LNCaP clone FGC (cell line): Measurements from ENCODE around the gene ARHGEF37.

Experiments
- DNase-seq: peaks from one replicate; pipeline ENCODE4 v3.0.0-alpha.2; 2011; ENCODE audit warnings: low read depth
- H3K4me3 ChIP-seq: 2 replicates; pipeline ENCODE4 v1.5.1; 2011; ENCODE audit warnings: mild to moderate bottlenecking, low read depth, low read length, control low read depth
- TF ChIP-seq, protein P1 (sequence below): IDR thresholded peaks from 2 replicates; pipeline ENCODE4 v1.5.1; 2012; ENCODE audit warnings: mild to moderate bottlenecking; ENCODE audit not compliant: control insufficient read depth, insufficient read depth; ENCODE audit errors: extremely low read depth

The ARHGEF37 gene

DNA sequence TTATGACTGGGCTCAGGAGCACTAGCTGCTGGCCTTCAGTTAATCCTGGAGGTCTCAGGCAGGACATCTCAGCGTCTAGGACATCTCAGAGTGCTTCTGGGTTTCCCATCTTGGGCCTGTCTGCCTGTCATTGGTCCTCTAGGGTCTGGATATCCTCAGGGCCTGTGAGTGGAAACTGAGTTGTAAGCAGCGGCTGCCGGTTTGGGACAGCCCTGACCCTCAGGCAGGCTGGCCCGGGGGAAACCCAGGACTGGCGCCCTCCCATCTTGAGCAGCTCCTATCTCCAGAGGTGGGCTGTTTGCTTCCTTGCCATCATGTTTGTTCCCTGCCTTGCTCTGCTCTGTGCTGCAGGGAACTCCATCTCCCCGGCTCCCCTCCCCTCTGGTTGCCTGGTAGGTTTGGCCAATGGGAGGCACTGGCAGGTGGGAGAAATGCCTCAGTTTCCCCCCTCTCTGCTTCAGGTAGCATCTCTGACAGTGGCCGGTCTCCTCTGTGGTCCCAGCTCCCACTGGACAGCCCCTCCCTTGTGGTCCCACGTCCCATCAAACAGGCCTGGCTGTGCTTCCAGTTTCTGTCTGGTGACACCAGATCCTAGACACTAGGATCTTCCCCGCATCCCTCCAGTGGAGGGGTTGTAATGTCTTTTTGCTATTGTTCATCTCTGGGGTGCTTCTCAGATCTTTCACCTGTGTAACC is 57.4 kb downstream of the ARHGEF37 start:
- TF ChIP-seq, protein P1, sequence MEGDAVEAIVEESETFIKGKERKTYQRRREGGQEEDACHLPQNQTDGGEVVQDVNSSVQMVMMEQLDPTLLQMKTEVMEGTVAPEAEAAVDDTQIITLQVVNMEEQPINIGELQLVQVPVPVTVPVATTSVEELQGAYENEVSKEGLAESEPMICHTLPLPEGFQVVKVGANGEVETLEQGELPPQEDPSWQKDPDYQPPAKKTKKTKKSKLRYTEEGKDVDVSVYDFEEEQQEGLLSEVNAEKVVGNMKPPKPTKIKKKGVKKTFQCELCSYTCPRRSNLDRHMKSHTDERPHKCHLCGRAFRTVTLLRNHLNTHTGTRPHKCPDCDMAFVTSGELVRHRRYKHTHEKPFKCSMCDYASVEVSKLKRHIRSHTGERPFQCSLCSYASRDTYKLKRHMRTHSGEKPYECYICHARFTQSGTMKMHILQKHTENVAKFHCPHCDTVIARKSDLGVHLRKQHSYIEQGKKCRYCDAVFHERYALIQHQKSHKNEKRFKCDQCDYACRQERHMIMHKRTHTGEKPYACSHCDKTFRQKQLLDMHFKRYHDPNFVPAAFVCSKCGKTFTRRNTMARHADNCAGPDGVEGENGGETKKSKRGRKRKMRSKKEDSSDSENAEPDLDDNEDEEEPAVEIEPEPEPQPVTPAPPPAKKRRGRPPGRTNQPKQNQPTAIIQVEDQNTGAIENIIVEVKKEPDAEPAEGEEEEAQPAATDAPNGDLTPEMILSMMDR: no peak
- no peak overlapping the region for H3K4me3 ChIP-seq
- DNase-seq: no peak

DNA sequence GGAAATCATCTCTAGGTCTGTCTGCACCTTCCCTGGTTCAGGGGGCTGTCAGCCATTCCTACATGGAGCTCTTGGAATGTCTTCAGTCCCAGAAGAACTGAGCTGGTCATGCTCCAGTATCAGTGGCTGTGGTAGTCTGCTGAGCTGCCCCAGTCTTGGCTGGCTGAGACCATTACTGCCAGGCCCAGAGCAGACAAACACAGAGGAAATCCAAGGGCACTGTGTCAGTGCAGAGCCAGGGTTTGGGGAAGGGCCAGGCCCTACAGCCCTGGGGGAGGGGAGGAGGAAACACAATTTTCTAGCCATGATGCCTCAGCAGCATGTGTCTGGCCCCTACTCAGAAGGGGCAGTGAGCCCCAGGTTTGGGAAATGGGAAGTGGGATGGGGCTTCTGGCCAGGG is 58.4 kb downstream of the ARHGEF37 start:
- DNase-seq: no peak
- H3K4me3 ChIP-seq: no peak overlapping the region
- TF ChIP-seq, protein P1: no peak

DNA sequence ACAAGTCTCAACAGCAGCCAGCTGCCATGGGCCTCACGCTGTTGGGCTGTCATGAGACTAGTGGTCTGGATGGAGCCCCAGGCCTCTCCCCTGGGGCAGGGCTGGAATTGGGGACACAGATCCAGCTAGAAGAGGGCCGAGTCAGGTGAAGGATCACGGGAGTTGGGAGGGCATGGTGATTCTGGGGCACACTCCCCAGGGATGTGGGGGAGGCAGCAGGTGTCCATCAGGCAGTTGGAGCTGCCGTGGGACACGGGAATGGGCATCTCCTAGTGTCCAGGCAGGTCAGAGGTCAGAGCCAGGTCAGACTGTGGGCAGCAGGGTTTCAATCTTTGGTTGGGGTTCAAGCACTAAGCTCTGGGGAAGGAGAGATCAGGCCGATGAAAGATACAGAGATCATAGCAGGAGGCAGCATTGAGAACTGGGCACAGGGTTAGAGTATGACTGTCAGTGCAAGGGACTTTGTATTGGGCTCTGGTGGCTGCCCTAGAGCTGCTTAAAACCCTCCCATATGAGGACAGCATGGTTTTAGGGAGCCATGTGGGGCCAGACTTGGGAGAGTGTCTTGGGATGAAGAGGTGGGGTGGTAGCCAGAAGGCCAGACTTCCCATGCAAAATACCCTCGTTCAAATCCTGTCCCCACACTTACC is 59.2 kb downstream of the ARHGEF37 start:
- TF ChIP-seq, protein P1: no peak
- H3K4me3 ChIP-seq: no peak overlapping the region
- no peak for DNase-seq

DNA sequence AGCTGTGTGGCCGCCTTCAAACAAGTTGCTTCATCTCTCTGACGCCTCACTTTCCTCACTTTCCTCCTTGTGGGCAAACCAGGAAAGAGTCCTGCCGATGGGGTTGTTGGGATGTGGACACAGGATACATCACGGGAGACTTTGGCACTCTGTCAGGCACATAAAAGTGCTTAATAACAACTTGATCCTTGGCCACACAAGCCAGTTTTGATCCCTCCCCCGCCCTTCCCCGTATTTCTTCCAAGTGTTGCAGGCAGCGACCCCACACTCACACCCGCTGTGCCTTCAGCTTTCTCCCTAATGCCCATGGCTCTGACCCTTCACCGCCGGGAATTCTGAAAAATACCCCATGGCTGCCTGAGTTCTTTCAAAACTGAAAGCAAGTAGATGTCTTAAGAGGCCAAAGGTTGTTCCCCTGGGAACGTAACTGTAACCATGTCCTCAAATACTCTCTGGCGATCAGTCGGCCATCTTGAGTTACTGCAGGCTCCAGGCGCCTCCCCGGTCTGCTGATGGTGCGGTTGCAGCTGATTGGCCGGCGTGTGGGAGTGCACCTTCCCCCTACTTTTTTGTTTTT is 59.8 kb downstream of the ARHGEF37 start:
- H3K4me3 ChIP-seq: no peak overlapping the region
- DNase-seq: peak; percentile 78
- TF ChIP-seq, protein P1: no peak

DNA sequence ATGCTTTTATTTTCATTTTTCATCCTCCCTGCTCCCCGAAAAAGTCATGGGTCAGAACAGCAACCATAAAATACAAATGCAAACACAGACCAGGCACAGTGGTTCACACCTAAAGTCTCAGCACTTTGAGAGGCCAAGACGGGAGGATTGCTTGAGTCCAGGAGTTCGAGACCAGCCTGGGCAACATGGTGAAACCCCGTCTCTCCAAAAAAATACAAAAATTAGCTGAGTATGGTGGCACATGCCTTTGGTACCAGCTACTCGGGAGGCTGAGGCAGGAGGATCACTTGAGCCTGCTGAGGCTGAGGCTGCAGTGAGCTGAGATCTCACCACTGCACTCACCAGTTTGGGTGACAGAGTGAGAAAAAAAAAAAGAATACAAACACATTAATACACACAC is 60.3 kb downstream of the ARHGEF37 start:
- H3K4me3 ChIP-seq: no peak overlapping the region
- TF ChIP-seq, protein P1: no peak
- DNase-seq: no peak

DNA sequence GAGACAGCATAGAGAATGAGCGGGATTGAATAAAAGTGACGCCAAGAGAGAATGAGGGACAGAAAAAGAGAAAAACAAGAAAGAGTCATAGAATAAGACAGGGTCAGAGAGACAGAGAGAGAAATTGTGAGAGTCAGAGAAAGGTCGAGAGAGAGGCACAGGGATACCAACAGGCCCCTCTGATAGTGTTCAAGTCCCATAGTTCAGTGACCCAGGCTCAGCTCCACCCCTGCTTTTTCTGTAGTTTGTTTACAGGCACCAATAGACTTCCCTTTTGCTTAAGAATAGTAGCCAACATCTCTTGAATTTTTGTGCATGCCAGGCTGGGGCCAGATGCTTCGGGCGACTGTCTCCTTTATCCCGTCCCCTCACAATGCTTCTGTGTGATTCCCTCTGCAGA is 62.5 kb downstream of the ARHGEF37 start:
- H3K4me3 ChIP-seq: no peak overlapping the region
- DNase-seq: no peak
- TF ChIP-seq, protein P1: no peak
